ENCODE data around the gene UBTFL1. TPM values are rescaled to one million over a fixed set of nuclear protein-coding genes. Genes with fewer than 3 reads are reported as not detected.
A peak's percentile ranks its signal among the peaks of the same experiment; 100 is the strongest.

The UBTFL1 gene
- total RNA-seq, 1 experiment from 2014 or later = not detected

DNA sequence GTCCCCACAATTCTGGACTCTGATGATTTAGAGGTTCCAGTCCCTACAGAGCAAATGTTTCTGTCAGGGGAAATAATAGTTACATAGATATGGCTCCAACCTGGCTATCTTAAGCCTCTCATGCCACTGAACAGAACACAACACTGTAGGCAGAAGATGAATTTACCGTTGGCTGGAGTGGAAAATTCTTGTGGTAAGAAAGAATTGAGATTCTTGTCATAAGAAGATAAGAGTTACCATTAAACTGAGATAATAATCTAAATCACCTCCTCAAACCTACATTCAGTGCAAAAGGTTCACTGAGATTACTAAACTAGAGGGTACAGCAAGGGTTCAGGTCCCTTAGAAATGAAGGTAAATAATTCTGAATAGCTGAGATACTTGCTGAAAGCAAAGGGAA lies 38.6 kb downstream of the UBTFL1 start (continued):
- TF ChIP-seq, protein P1, sequence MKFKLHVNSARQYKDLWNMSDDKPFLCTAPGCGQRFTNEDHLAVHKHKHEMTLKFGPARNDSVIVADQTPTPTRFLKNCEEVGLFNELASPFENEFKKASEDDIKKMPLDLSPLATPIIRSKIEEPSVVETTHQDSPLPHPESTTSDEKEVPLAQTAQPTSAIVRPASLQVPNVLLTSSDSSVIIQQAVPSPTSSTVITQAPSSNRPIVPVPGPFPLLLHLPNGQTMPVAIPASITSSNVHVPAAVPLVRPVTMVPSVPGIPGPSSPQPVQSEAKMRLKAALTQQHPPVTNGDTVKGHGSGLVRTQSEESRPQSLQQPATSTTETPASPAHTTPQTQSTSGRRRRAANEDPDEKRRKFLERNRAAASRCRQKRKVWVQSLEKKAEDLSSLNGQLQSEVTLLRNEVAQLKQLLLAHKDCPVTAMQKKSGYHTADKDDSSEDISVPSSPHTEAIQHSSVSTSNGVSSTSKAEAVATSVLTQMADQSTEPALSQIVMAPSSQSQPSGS (CRISPR knock-in tag; IDR thresholded peaks at IDR 0.05; ENCODE audit: borderline replicate concordance, low read depth) = no peak
- TF ChIP-seq, protein P2, sequence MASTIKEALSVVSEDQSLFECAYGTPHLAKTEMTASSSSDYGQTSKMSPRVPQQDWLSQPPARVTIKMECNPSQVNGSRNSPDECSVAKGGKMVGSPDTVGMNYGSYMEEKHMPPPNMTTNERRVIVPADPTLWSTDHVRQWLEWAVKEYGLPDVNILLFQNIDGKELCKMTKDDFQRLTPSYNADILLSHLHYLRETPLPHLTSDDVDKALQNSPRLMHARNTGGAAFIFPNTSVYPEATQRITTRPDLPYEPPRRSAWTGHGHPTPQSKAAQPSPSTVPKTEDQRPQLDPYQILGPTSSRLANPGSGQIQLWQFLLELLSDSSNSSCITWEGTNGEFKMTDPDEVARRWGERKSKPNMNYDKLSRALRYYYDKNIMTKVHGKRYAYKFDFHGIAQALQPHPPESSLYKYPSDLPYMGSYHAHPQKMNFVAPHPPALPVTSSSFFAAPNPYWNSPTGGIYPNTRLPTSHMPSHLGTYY (CRISPR knock-in tag; IDR thresholded peaks at IDR 0.05) = no peak
- no peak for TF ChIP-seq GABPB1 (CRISPR knock-in tag; IDR thresholded peaks at IDR 0.05)

DNA sequence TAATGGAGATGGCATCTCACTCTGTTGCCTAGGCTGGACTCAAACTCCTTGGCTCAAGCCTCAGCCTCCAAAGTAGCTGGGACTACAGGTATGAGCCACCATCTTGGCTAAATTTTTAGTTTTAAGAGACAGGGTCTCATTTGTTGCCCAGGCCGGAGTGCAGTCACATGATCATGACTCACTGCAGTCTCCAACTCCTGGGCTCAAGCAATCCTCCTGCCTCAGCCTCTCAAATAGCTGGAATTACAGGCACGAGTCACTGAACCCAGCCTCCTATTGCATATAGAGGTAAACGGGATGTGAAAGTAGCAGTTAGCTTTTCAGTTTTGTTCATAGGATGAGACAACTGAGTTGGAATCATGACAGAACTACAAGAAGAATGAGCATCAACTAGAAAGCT lies 39.2 kb downstream of the UBTFL1 start:
- Mint-ChIP-seq H3K27me3 (ENCODE audit: low read depth) (no peaks in the 10 kb centered on the region), H3K4me3 (no peak overlapping the region), H3K27ac (no peak overlapping the region), H3K36me3 (no peaks in the 10 kb centered on the region), H3K4me1 (no peaks in the 10 kb centered on the region), H3K9me3 (no peaks in the 10 kb centered on the region)
- TF ChIP-seq GRHL2 (CRISPR knock-in tag; IDR thresholded peaks at IDR 0.05; ENCODE audit: insufficient replicate concordance, severe bottlenecking) = no peak
- no peak for TF ChIP-seq TCF7 (CRISPR knock-in tag; IDR thresholded peaks at IDR 0.05; ENCODE audit: low read depth)
- ATAC-seq (no peak), DNase-seq (ENCODE audit: low spot score) (no peak)
- CTCF ChIA-PET = no interaction called here
- POLR2A ChIA-PET = no interaction called here

DNA sequence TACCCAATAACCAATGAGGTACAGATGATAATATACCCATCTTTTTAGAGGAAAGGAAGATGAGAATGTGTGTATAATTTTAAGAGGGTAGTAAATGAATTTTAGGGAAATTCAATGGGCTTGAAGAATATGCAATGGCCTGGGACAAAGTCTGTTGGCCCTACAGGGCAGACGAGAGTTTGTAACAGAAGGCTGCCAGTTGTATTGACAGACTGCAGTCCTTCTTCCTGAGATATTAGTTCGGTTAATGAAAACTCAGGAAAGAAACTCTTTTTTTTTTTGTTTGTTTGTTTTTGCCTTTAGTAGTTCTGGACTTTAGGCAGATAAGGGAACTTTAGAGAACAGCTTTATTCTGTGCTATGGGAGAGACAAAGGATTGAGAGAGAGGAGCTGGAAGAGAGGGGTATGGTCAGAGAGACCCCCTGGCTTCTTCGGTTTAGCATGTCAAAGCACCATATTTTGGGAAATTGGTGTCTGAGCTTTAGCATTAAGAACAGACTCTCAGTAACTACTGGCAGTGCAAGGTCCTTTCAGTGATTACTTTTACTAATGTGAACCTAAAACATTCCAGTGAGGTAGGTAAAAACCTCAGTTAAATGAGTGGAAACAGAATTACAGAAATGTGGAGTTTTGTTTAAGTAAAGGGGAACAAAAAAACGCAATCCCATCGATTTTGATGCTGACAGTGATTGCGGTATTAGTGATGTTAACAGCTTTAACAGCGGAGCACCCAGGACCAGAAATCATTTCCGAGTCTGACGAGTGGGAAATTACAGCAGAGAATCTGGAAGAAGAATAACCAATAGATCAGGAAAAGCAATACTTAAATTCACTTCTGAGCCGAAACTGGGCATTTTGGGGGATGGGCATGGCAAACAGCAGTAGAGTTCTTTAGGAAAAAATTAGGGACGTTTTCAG lies 48.1 kb downstream of the UBTFL1 start:
- ChIA-PET POLR2A (no interaction called here), CTCF (no interaction called here)
- DNase-seq (ENCODE audit: low spot score) (no peak), ATAC-seq (peak; percentile 10; the same call in 1 of the 2 replicates)
- no peaks in the 10 kb centered on the region for H3K9me3 Mint-ChIP-seq
- H3K4me3 Mint-ChIP-seq = peak overlapping the region; percentile 79
- H3K27ac Mint-ChIP-seq = peak overlapping the region; percentile 92
- peaks cover 4% of the 10 kb centered on the region; the same call in 1 of the 2 replicates for H3K27me3 Mint-ChIP-seq (ENCODE audit: low read depth)
- H3K4me1 Mint-ChIP-seq = peaks cover 34% of the 10 kb centered on the region
- H3K36me3 Mint-ChIP-seq = no peaks in the 10 kb centered on the region
- no peak for TF ChIP-seq CREM (CRISPR knock-in tag; IDR thresholded peaks at IDR 0.05)
- TF ChIP-seq, protein P3, sequence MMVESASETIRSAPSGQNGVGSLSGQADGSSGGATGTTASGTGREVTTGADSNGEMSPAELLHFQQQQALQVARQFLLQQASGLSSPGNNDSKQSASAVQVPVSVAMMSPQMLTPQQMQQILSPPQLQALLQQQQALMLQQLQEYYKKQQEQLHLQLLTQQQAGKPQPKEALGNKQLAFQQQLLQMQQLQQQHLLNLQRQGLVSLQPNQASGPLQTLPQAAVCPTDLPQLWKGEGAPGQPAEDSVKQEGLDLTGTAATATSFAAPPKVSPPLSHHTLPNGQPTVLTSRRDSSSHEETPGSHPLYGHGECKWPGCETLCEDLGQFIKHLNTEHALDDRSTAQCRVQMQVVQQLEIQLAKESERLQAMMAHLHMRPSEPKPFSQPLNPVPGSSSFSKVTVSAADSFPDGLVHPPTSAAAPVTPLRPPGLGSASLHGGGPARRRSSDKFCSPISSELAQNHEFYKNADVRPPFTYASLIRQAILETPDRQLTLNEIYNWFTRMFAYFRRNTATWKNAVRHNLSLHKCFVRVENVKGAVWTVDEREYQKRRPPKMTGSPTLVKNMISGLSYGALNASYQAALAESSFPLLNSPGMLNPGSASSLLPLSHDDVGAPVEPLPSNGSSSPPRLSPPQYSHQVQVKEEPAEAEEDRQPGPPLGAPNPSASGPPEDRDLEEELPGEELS (CRISPR knock-in tag; IDR thresholded peaks at IDR 0.05) = no peak
- TF ChIP-seq, protein P4, sequence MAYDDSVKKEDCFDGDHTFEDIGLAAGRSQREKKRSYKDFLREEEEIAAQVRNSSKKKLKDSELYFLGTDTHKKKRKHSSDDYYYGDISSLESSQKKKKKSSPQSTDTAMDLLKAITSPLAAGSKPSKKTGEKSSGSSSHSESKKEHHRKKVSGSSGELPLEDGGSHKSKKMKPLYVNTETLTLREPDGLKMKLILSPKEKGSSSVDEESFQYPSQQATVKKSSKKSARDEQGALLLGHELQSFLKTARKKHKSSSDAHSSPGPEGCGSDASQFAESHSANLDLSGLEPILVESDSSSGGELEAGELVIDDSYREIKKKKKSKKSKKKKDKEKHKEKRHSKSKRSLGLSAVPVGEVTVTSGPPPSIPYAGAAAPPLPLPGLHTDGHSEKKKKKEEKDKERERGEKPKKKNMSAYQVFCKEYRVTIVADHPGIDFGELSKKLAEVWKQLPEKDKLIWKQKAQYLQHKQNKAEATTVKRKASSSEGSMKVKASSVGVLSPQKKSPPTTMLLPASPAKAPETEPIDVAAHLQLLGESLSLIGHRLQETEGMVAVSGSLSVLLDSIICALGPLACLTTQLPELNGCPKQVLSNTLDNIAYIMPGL (CRISPR knock-in tag; IDR thresholded peaks at IDR 0.05) = no peak
- TF ChIP-seq, protein P5, sequence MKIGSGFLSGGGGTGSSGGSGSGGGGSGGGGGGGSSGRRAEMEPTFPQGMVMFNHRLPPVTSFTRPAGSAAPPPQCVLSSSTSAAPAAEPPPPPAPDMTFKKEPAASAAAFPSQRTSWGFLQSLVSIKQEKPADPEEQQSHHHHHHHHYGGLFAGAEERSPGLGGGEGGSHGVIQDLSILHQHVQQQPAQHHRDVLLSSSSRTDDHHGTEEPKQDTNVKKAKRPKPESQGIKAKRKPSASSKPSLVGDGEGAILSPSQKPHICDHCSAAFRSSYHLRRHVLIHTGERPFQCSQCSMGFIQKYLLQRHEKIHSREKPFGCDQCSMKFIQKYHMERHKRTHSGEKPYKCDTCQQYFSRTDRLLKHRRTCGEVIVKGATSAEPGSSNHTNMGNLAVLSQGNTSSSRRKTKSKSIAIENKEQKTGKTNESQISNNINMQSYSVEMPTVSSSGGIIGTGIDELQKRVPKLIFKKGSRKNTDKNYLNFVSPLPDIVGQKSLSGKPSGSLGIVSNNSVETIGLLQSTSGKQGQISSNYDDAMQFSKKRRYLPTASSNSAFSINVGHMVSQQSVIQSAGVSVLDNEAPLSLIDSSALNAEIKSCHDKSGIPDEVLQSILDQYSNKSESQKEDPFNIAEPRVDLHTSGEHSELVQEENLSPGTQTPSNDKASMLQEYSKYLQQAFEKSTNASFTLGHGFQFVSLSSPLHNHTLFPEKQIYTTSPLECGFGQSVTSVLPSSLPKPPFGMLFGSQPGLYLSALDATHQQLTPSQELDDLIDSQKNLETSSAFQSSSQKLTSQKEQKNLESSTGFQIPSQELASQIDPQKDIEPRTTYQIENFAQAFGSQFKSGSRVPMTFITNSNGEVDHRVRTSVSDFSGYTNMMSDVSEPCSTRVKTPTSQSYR (CRISPR knock-in tag; IDR thresholded peaks at IDR 0.05) = no peak
- TF ChIP-seq FOXP1 (CRISPR knock-in tag; IDR thresholded peaks at IDR 0.05; ENCODE audit: borderline replicate concordance) = no peak
- TF ChIP-seq, protein P6, sequence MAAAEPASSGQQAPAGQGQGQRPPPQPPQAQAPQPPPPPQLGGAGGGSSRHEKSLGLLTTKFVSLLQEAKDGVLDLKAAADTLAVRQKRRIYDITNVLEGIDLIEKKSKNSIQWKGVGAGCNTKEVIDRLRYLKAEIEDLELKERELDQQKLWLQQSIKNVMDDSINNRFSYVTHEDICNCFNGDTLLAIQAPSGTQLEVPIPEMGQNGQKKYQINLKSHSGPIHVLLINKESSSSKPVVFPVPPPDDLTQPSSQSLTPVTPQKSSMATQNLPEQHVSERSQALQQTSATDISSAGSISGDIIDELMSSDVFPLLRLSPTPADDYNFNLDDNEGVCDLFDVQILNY (CRISPR knock-in tag; IDR thresholded peaks at IDR 0.05) = no peak
- TF ChIP-seq, protein P7, sequence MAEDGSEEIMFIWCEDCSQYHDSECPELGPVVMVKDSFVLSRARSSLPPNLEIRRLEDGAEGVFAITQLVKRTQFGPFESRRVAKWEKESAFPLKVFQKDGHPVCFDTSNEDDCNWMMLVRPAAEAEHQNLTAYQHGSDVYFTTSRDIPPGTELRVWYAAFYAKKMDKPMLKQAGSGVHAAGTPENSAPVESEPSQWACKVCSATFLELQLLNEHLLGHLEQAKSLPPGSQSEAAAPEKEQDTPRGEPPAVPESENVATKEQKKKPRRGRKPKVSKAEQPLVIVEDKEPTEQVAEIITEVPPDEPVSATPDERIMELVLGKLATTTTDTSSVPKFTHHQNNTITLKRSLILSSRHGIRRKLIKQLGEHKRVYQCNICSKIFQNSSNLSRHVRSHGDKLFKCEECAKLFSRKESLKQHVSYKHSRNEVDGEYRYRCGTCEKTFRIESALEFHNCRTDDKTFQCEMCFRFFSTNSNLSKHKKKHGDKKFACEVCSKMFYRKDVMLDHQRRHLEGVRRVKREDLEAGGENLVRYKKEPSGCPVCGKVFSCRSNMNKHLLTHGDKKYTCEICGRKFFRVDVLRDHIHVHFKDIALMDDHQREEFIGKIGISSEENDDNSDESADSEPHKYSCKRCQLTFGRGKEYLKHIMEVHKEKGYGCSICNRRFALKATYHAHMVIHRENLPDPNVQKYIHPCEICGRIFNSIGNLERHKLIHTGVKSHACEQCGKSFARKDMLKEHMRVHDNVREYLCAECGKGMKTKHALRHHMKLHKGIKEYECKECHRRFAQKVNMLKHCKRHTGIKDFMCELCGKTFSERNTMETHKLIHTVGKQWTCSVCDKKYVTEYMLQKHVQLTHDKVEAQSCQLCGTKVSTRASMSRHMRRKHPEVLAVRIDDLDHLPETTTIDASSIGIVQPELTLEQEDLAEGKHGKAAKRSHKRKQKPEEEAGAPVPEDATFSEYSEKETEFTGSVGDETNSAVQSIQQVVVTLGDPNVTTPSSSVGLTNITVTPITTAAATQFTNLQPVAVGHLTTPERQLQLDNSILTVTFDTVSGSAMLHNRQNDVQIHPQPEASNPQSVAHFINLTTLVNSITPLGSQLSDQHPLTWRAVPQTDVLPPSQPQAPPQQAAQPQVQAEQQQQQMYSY (CRISPR knock-in tag; IDR thresholded peaks at IDR 0.05) = no peak
- no peak for TF ChIP-seq ZNF396 (CRISPR knock-in tag; IDR thresholded peaks at IDR 0.05; ENCODE audit: borderline replicate concordance)
- no peak for TF ChIP-seq EMX1 (CRISPR knock-in tag; IDR thresholded peaks at IDR 0.05)

Measured in WTC11 (cell line).